Right lobe of liver (tissue), 6 donors: ENCODE measurements around the gene SNX9. TPM values are rescaled to one million over a fixed set of nuclear protein-coding genes. Genes with fewer than 3 reads are reported as not detected.
A peak's percentile ranks its signal among the peaks of the same experiment; 100 is the strongest.

Experiments used
- ATAC-seq, 4 donors: fragments of 200-7000 bp; cut with Tn5 transposase; one replicate each; pipeline ENCODE4 v1.9.1; 2020; ENCODE audit warnings: mild to moderate bottlenecking in 4 of 4, moderate library complexity in 4 of 4
- DNase-seq, 3 donors: peaks; one replicate each; pipeline ENCODE4 v3.0.0-alpha.2; 2020
- H3K27ac ChIP-seq, 3 donors: fragments of 200-600 bp; one replicate each; pipeline ENCODE4 v1.8.0; 2022
- H3K27me3 ChIP-seq, 2 donors: fragments of 200-600 bp; one replicate each; pipeline ENCODE4 v1.8.0; 2022
- H3K36me3 ChIP-seq, 4 donors: fragments of 200-600 bp; sonication (generic) in 1 of 4; one replicate each; pipeline versions ENCODE4 v1.5.1 to v1.8.0; 2017 to 2022; ENCODE audit warnings: control low read depth in 1 of 4
- H3K4me1 ChIP-seq, 4 donors: fragments of 200-600 bp; sonication (generic) in 1 of 4; one replicate each; pipeline versions ENCODE4 v1.5.1 to v1.8.0; 2017 to 2022; ENCODE audit warnings: control low read depth in 1 of 4
- H3K4me3 ChIP-seq, 3 donors: fragments of 200-600 bp; one replicate each; pipeline ENCODE4 v1.8.0; 2022
- H3K9me3 ChIP-seq, 4 donors: fragments of 200-600 bp; sonication (generic) in 1 of 4; one replicate each; pipeline versions ENCODE4 v1.5.1 to v1.8.0; 2017 to 2022; ENCODE audit warnings: control low read depth in 1 of 4
- CTCF ChIP-seq, 4 donors: fragments of 200-600 bp in 3 of 4; fragments of 450-650 bp in 1 of 4; IDR thresholded peaks; one replicate each; pipeline versions ENCODE4 v1.5.1 to v1.8.0; 2016 to 2022; ENCODE audit warnings: antibody characterized with exemption in 4 of 4, mild to moderate bottlenecking in 2 of 4
- POLR2A ChIP-seq: fragments of 450-650 bp; IDR thresholded peaks from one replicate; pipeline ENCODE4 v1.6.1; 2017; ENCODE audit warnings: antibody characterized with exemption, mild to moderate bottlenecking
- WGBS: methylation state at CpG from one replicate; pipeline ENCODE4 v1.1.6; 2018; ENCODE audit warnings: low coverage, low lambda C conversion rate; ENCODE audit not compliant: insufficient coverage; ENCODE audit errors: missing lambda C conversion rate; 5-methylcytosine and 5-hydroxymethylcytosine counted together
- intact Hi-C, 2 donors: fragments of 100-400 bp; cut with DNase I; formaldehyde crosslinking; loops; one replicate each; pipeline versions ENCODE4 v1.11.2 to v1.14.1; 2022
- total RNA-seq, 6 experiments: library from RNA; depleted of rRNA in 2 of 6; stranded (reverse); fragments of >200 nt in 2 of 6; fragmentation: NEBNext Ultra II Directional in 3 of 6; extraction: Animal tissue kit (Norgen Biotek cat#: 25700) in 3 of 6; gene quantifications; one replicate each; pipeline versions ENCODE4 v1.1.0 to v1.2.4, GENCODE V29; 2016 to 2023
- donor health status: DM: no; HTN: yes; CAD: no.
- donor health status: DM: no; HTN: no; CAD: no.
- donor health status: DM: no; HTN: no; CAD: no.
- donor health status: DM: no; HTN: yes; CAD: no.
- donor health status: DM: no; HTN: yes; CAD: no.

SNX9 gene
- total RNA-seq, 6 experiments from 2014 or later, result 24.6 to 38.0 (median 29.3) TPM

- WGBS, result 61% methylated on average over 3 of the region's 3 CpGs
- Histone ChIP-seq H3K4me3 (no peak overlapping the region), H3K27ac (no peak overlapping the region), H3K4me1 (peaks cover 0 to 15% (median 0%) of the 10 kb centered on the region in 4 donors), H3K9me3 (no peaks in the 10 kb centered on the region), H3K27me3 (no peaks in the 10 kb centered on the region), H3K36me3 (no peaks in the 10 kb centered on the region)
- ATAC-seq (peak in 1 of 4 donors; percentile 13), DNase-seq (no peak)
- no peak for TF ChIP-seq CTCF (IDR thresholded peaks at IDR 0.05)
- TF ChIP-seq POLR2A, result no peak
- intact Hi-C loops, result no loop called here
Observed at GRCh38 chr6:157832250-157832967, 9.4 kb downstream of the SNX9 start.

- no peaks in the 10 kb centered on the region for H3K36me3 ChIP-seq
Observed at GRCh38 chr6:157834549-157834948, 11.5 kb downstream of the SNX9 start.

GRCh38 chr6:157838718-157839430 is 15.8 kb downstream of the SNX9 start:
- Histone ChIP-seq H3K4me1 (no peaks in the 10 kb centered on the region), H3K27ac (no peak overlapping the region), H3K27me3 (no peaks in the 10 kb centered on the region), H3K36me3 (no peaks in the 10 kb centered on the region), H3K4me3 (no peak overlapping the region), H3K9me3 (no peaks in the 10 kb centered on the region)
- ATAC-seq (no peak), DNase-seq (no peak)
- WGBS, result 65% methylated on average over 5 of the region's 5 CpGs
- intact Hi-C loops, result no loop called here
- TF ChIP-seq CTCF (IDR thresholded peaks at IDR 0.05) (no peak), POLR2A (no peak)

More at GRCh38 chr6:157834549-157834948, 11.5 kb downstream of the SNX9 start:
- H3K27me3 ChIP-seq, result no peaks in the 10 kb centered on the region
- TF ChIP-seq CTCF (IDR thresholded peaks at IDR 0.05), result no peak
- TF ChIP-seq POLR2A, result no peak
- DNase-seq (no peak), ATAC-seq (no peak)
- WGBS, result 94% methylated on average over 6 of the region's 6 CpGs
- intact Hi-C loops, result no loop called here
- no peak overlapping the region for H3K4me3 ChIP-seq
- H3K27ac ChIP-seq, result no peak overlapping the region
- H3K4me1 ChIP-seq, result peaks cover 0 to 15% (median 0%) of the 10 kb centered on the region in 4 donors
- H3K9me3 ChIP-seq, result no peaks in the 10 kb centered on the region

- Histone ChIP-seq H3K27me3 (no peaks in the 10 kb centered on the region), H3K4me1 (no peaks in the 10 kb centered on the region), H3K4me3 (no peak overlapping the region), H3K27ac (no peak overlapping the region), H3K9me3 (no peaks in the 10 kb centered on the region), H3K36me3 (no peaks in the 10 kb centered on the region)
- 73% methylated on average over 5 of the region's 5 CpGs for WGBS
- ATAC-seq (no peak), DNase-seq (no peak)
- no peak for TF ChIP-seq CTCF (IDR thresholded peaks at IDR 0.05)
- no peak for TF ChIP-seq POLR2A
- intact Hi-C loops, result no loop called here
Observed at GRCh38 chr6:157839606-157840005, 16.6 kb downstream of the SNX9 start.
